ENCODE results near the gene WDR17.

Gene WDR17

GRCh38 chr4:176099314-176099713 lies 33.7 kb downstream of the WDR17 start:
- DNase-seq: no peak

DNA sequence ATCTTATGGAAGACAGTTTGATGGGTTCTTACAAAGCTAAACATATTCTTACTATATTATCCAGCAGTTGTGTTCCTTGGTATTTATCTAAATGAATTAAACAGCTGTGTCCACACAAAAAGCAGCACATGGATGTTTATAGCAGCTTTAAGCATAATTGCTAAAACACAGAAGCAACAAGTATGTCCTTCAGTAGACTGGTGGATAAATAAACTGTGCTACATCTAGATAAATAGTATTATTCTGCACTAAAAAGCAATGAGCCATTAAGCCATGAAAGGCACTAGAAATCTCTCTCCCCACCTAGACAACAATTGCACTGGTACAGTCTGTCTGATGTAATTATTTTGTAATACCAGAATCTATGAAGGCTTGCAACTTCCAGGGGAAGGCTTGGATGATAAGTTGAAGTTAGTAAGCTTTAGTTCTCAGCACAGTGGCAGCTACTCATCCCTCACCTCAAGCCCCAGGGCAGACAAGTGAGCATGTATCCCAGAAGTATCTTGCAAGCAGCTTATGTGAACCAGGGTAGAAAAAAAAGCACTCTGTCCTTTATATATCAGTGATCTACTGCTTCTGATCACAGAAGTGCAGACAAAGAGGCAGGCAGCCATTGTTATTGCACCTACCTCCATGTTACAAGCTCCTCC lies 36.9 kb downstream of the WDR17 start:
- DNase-seq: no peak

DNA sequence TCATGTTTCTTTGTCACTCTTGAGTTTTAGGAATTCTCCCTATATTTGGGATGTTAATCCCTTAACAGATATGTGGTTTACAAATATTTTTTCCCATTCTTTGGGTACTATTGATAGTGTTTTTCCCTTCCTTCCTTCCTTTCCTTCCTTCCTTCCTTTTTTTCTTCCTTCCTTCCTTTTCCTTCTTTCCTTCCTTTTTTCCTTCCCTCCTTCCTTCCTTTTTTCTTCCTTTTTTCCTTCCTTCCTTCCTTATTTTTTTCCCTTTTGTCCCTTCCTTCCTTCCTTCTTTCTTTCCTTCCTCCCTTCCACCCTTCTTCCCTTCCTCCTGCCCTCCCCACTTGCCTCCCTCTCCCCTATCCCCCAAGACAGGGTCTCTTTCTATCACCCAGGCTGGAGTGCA lies 42.1 kb downstream of the WDR17 start:
- no peak for DNase-seq

DNA sequence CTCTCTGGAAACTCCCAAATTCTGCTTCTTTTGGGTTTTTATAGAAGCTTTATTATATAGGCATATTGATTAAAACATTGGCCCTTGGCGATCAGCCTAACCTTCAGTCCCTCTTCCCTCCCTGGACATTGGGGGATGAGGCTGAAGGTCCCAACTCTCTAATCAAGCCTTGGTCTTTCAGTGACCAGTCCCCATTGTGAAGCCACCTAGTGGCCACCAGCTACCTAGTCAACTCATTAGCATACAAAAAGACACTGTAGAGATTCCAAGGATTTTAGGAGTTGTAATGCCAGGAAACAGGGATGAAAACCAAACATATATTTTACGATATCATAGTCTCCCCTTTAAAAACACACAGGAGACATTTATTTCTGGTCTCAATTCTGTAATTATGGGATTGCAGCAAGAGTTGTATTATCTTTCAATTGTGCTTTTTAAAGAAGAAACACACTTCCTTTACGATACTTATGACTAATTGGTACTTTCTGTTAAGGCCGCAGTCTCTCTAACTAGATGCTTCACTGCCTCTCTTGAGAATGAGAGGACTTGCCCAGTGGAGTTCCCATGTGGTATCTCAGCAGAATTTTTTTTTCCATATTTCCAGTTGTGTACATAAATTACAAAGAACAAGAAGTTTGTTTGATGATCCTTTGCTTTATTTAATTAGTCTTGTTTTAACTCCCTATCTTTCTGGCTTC lies 58.2 kb downstream of the WDR17 start:
- no peak for DNase-seq

GRCh38 chr4:176125063-176125462 lies 59.4 kb downstream of the WDR17 start:
- DNase-seq: no peak

DNA sequence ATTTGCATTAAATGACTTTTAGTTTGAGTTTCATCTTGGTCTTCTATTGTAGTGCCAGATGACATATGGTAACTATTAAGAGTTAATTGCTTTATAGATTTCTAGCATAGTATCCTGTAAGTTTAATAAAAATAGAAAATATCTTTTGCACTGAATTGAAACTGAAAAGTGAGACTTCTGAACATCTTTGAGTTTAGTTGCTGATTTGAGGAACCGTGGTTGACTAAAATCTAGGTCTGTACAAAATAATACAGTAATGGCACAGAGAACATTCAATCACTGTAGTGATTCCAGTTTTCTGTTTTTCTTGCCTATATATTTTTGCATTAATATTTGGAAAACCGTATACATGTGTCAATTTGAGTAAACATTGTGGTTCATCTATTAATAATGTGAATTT lies 69.0 kb downstream of the WDR17 start:
- no peak for DNase-seq

DNA sequence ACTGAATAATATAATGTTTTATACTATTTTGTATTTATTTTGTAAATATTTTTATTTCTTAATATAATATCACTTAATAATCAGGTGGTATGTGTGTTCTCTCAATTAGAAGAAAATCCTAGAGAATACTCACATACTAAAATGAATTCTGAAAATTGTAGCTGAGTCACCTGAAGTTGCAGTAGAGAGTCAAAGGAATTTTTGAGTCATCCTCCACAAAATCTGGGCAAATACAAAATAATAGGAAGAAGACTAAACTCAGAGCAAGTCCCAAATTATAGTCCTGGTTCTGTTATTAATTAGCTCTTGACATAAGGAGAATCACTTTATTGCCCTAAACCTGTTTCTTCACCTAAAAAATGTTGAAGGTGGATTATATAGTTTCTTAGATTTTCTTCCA lies 72.0 kb downstream of the WDR17 start:
- DNase-seq: no peak

DNA sequence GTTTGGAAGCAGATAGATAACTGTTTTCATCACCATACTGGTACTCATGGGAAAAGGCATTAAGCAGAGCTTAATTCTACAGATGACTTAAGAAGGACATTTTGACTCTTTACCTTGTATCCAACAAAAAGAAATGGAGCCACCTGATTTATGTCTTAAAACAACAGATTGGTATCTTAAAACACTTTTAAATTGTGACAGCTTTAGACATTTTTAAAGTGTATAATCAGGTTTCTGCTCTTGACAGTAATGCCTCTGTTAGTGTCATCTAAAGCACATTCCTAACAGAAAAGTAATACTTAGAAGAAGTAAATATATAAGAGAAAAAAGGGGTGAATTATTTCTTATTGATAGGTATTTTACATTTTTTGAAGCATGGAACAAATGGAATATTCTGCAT lies 73.9 kb downstream of the WDR17 start:
- DNase-seq: no peak

GRCh38 chr4:176142253-176142652 lies 76.6 kb downstream of the WDR17 start:
- no peak for DNase-seq

- DNase-seq: no peak
Observed at GRCh38 chr4:176149680-176150355, 84.2 kb downstream of the WDR17 start.

DNA sequence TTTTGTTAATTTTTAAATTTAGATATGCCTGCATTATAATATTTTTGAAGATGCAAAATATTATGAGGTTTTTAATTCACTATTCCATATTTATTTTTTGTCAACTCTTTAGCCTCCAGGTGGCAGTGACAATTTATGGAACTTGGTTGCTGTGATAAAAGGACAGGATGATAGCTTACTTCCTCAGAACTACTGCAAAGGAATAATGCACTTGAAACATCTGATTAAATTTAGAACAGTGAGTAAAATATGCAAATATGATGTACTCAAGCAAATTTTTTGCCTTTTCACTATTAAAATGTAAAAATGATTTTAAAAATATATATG lies 84.7 kb downstream of the WDR17 start:
- DNase-seq: no peak

GRCh38 chr4:176150704-176151103 lies 85.1 kb downstream of the WDR17 start:
- no peak for DNase-seq

DNA sequence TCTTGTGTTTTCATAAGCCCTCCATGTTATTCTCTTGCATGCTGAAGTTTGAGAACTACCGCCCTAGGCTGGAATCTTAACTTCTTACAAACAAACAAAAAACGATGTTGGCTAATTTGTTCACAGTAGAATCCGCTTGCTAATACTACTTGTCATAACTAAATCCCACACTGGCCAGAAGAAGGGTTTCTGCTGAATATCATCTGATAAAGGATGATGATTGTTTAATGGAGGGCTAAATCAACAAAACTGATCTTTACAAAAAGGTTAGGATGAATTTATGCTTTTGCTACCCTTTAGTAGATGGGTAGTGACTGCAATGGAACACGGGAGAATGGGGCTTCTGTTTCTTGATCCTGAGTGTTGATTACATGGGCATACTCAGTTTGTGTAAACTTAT lies 87.5 kb downstream of the WDR17 start:
- no peak for DNase-seq

DNA sequence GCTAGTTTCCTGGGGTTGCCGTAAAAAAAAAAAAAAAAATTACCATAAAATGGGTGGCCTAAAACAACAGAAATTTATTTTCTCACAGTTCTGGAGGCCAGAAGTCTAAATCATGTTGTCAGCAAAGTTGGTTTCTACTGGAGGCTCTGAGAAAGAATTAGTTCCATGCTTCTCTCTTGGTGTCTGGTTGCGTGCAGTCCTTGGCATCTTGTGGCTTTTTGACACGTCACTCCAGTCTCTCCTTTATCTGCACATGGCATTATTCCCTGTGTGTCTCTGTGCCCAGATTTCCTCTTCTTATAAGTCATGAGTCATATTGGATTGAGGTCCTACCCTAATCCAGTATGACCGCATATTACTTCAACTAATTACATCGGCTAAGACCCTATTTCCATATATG lies 91.0 kb downstream of the WDR17 start:
- no peak for DNase-seq

DNA sequence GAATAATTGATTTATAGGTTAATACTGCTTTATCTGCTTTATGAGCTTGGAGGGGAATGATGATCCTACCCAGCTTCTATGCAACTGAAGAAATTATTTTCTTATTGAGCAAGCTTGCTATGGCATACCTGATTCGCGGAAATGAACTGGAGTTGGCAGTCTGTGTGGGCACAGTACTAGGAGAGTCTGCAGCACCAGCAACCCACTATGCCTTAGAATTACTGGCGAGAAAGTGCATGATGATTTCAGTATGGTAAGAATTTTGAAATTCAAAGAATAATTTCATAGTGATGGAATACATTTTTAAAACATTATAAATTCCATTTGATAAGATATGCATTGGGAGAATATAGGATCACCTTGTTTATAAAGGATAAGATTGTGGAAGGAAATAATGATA lies 97.4 kb downstream of the WDR17 start:
- no peak for DNase-seq

- no peak for DNase-seq
Observed at GRCh38 chr4:176185051-176185450, 119.4 kb downstream of the WDR17 start.

GRCh38 chr4:176186067-176186466 lies 120.4 kb downstream of the WDR17 start:
- no peak for DNase-seq

DNA sequence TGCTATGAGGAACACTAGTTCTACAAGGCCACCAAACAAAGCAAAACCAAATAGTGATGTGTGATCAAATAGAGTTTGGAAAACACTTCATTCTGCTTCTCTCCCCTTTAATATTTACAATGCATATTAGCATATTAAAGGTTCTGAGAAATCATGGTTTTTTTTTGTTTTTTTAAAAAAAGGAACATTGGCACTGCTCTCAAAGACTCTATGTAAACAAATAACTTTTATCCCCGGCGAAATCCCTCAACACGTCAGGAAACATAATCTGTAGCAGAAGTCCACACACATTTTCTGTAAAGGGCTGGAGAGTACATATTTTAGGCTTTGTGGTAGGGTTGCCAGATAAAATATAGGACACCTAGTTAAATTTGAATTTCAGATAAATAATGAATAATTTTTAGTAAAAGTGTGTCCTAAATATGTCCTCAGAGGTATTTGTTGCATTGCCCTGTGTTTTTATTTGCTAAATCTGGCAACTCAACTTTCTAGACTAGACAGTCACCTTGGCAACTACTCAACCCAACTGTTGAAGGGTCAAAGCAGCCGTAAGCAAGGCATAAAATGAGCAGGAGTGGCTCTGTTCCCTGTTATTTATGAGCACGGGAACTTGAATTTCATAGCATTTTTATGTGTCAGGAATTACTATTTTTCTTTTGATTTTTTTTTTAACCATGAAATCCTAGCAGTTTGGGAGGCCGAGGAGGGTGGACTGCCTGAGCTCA lies 121.2 kb downstream of the WDR17 start:
- no peak for DNase-seq

DNA sequence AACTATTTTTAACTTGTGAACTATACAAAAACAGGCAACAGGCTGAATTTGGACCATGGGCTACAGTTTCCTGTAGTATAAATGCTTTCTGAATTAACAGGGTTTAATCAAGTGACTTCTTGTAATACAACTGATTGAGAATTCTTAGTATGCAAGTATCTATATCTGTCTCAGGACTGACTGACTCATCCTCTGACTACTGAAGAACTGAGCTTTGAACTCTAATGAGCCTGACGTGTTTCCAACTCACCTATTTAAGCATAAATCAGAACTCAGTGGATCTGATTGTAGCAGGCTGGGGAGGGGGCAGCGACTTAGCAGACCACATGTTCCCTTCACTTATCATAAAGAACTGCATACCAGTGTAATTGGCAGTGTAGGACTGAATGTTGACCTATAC lies 122.0 kb downstream of the WDR17 start:
- no peak for DNase-seq

DNA sequence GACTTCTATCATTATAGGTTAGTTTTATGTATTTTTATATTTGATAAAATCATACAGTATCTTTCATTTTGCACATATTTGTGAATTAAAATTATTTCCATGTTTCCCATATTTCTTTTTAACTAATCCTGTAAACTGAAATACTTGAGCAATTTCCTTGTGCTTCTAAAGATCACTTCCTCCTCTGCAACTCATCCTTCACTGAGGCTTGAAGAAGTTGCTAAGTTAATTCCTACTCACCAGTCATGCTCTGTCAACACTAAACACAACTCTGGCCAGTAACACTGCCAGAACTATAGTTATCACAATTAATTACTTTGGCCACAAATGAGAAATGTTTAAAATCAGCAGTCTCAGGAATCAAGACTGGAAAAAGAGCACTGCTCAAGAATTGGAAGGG lies 123.0 kb downstream of the WDR17 start:
- DNase-seq: no peak

- no peak for DNase-seq
Observed at GRCh38 chr4:176189891-176190795, 124.5 kb downstream of the WDR17 start.

- DNase-seq: no peak
Observed at GRCh38 chr4:176191974-176192373, 126.3 kb downstream of the WDR17 start.

DNA sequence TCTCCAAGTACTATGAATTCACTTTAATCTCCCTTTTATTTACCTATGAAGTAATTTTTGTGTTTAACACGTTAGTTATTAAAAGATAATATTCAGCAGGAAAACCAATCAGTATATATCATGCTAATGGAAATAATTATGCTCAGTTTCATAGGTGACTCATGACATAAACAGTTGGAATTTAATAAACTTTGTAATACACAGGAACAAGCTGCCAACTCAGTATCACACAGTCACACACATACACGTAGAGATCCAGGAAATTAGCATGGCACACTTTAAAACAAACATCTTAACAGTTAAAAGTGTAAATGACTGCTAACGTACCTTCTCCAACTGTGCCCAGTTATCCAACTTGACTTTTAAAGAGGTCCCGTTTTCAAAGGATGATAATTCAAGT lies 127.5 kb downstream of the WDR17 start:
- DNase-seq: no peak

Data from effector CD4-positive, alpha-beta T cell (primary cell).